ENCODE measurements around the gene RNF14.

RNF14 gene

GRCh38 chr5:141935538-141935937 is 33.4 kb upstream of the RNF14 start:
- DNase-seq (ENCODE audit: insufficient read length, low spot score): no peak
- no peak for TF ChIP-seq POLR2A (IDR thresholded peaks at IDR 0.05; ENCODE audit: low read depth, low read length)
- no peak for FAIRE-seq

GRCh38 chr5:141940695-141941271 is 28.1 kb upstream of the RNF14 start:
- FAIRE-seq: no peak
- TF ChIP-seq POLR2A (IDR thresholded peaks at IDR 0.05; ENCODE audit: low read depth, low read length): no peak
- no peak for DNase-seq (ENCODE audit: insufficient read length, low spot score)

GRCh38 chr5:141941307-141941706 is 27.6 kb upstream of the RNF14 start:
- FAIRE-seq (no peak), DNase-seq (ENCODE audit: insufficient read length, low spot score) (no peak)
- TF ChIP-seq POLR2A (IDR thresholded peaks at IDR 0.05; ENCODE audit: low read depth, low read length): no peak

GRCh38 chr5:141941779-141942178 is 27.1 kb upstream of the RNF14 start:
- no peak for FAIRE-seq

GRCh38 chr5:141942185-141942857 is 26.6 kb upstream of the RNF14 start:
- TF ChIP-seq POLR2A (IDR thresholded peaks at IDR 0.05; ENCODE audit: low read depth, low read length): no peak
- no peak for DNase-seq (ENCODE audit: insufficient read length, low spot score)
- FAIRE-seq: no peak

More at GRCh38 chr5:141941779-141942178, 27.1 kb upstream of the RNF14 start:
- no peak for DNase-seq (ENCODE audit: insufficient read length, low spot score)
- TF ChIP-seq POLR2A (IDR thresholded peaks at IDR 0.05; ENCODE audit: low read depth, low read length): no peak

- FAIRE-seq (no peak), DNase-seq (ENCODE audit: insufficient read length, low spot score) (no peak)
- TF ChIP-seq POLR2A (IDR thresholded peaks at IDR 0.05; ENCODE audit: low read depth, low read length): no peak
These were observed 24.8 kb upstream of the RNF14 start for GRCh38 chr5:141944076-141944475.

GRCh38 chr5:141945511-141946051 is 23.3 kb upstream of the RNF14 start:
- DNase-seq (ENCODE audit: insufficient read length, low spot score) (no peak), FAIRE-seq (no peak)
- no peak for TF ChIP-seq POLR2A (IDR thresholded peaks at IDR 0.05; ENCODE audit: low read depth, low read length)

GRCh38 chr5:141947316-141947715 is 21.6 kb upstream of the RNF14 start:
- FAIRE-seq (no peak), DNase-seq (ENCODE audit: insufficient read length, low spot score) (no peak)
- no peak for TF ChIP-seq POLR2A (IDR thresholded peaks at IDR 0.05; ENCODE audit: low read depth, low read length)

GRCh38 chr5:141948812-141949211 is 20.1 kb upstream of the RNF14 start:
- FAIRE-seq (no peak), DNase-seq (ENCODE audit: insufficient read length, low spot score) (no peak)
- TF ChIP-seq POLR2A (IDR thresholded peaks at IDR 0.05; ENCODE audit: low read depth, low read length): no peak

GRCh38 chr5:141949511-141949910 is 19.4 kb upstream of the RNF14 start:
- no peak for FAIRE-seq
- DNase-seq (ENCODE audit: insufficient read length, low spot score): no peak
- TF ChIP-seq POLR2A (IDR thresholded peaks at IDR 0.05; ENCODE audit: low read depth, low read length): no peak

GRCh38 chr5:141950207-141951005 is 18.5 kb upstream of the RNF14 start:
- DNase-seq (ENCODE audit: insufficient read length, low spot score) (no peak), FAIRE-seq (no peak)
- no peak for TF ChIP-seq POLR2A (IDR thresholded peaks at IDR 0.05; ENCODE audit: low read depth, low read length)

- no peak for TF ChIP-seq POLR2A (IDR thresholded peaks at IDR 0.05; ENCODE audit: low read depth, low read length)
- no peak for FAIRE-seq
These were observed 17.5 kb upstream of the RNF14 start for GRCh38 chr5:141951332-141951781.

GRCh38 chr5:141952020-141952419 is 16.9 kb upstream of the RNF14 start:
- no peak for TF ChIP-seq POLR2A (IDR thresholded peaks at IDR 0.05; ENCODE audit: low read depth, low read length)
- FAIRE-seq: no peak

More at GRCh38 chr5:141951332-141951781, 17.5 kb upstream of the RNF14 start:
- DNase-seq (ENCODE audit: insufficient read length, low spot score): no peak

GRCh38 chr5:141954194-141954593 is 14.7 kb upstream of the RNF14 start:
- no peak for TF ChIP-seq POLR2A (IDR thresholded peaks at IDR 0.05; ENCODE audit: low read depth, low read length)
- FAIRE-seq: no peak
- no peak for DNase-seq (ENCODE audit: insufficient read length, low spot score)

More at GRCh38 chr5:141952020-141952419, 16.9 kb upstream of the RNF14 start:
- no peak for DNase-seq (ENCODE audit: insufficient read length, low spot score)
